GM04503 (cell line): ENCODE data around the gene CD40.
A peak's percentile ranks its signal among the peaks of the same experiment; 100 is the strongest.
"Not testable (repeated sequence)": the region's sequence is repeated elsewhere in the genome, so short reads cannot be mapped to it uniquely, and the experiment has no call there.

Experiments used
- DNase-seq: peaks from one replicate; pipeline ENCODE4 v3.0.0-alpha.2; 2012; ENCODE audit warnings: low read depth

CD40 gene

GRCh38 chr20:46117704-46118467 lies at the start of gene CD40:
CD40 (plus strand) TSS chr20:46118314; CDS start chr20:46118344, 30 bp downstream.
- peak; percentile 29 for DNase-seq

- DNase-seq, result peak; percentile 53
Measured at GRCh38 chr20:46070215-46070900, 47.8 kb upstream of the CD40 start.

- no peak for DNase-seq
Measured at GRCh38 chr20:46071573-46071972, 46.5 kb upstream of the CD40 start.

GRCh38 chr20:46073024-46073423 lies 45.1 kb upstream of the CD40 start:
- no peak for DNase-seq

- no peak for DNase-seq
Measured at GRCh38 chr20:46073443-46073842, 44.7 kb upstream of the CD40 start.

GRCh38 chr20:46074006-46074405 lies 44.1 kb upstream of the CD40 start:
- DNase-seq, result no peak

GRCh38 chr20:46076806-46077205 lies 41.3 kb upstream of the CD40 start:
- DNase-seq, result no peak

- DNase-seq, result no peak
Measured at GRCh38 chr20:46077642-46078305, 40.3 kb upstream of the CD40 start.

- DNase-seq, result no peak
Measured at GRCh38 chr20:46078954-46079353, 39.2 kb upstream of the CD40 start.

GRCh38 chr20:46081074-46081473 lies 37.0 kb upstream of the CD40 start:
- DNase-seq, result no peak

- DNase-seq, result no peak
Measured at GRCh38 chr20:46083101-46083500, 35.0 kb upstream of the CD40 start.

- no peak for DNase-seq
Measured at GRCh38 chr20:46083531-46084061, 34.5 kb upstream of the CD40 start.

GRCh38 chr20:46084805-46085178 lies 33.3 kb upstream of the CD40 start:
- DNase-seq, result no peak

- no peak for DNase-seq
Measured at GRCh38 chr20:46085179-46085851, 32.8 kb upstream of the CD40 start.

GRCh38 chr20:46087161-46087560 lies 31.0 kb upstream of the CD40 start:
- DNase-seq, result no peak

GRCh38 chr20:46088409-46089166 lies 29.5 kb upstream of the CD40 start:
- DNase-seq, result no peak

GRCh38 chr20:46089167-46089416 lies 29.0 kb upstream of the CD40 start:
- DNase-seq, result no peak

GRCh38 chr20:46089417-46090388 lies 28.4 kb upstream of the CD40 start, which contains the start of gene NCOA5:
NCOA5 (minus strand) TSS chr20:46089962; CDS start chr20:46079424, 10,538 bp downstream.
- peak; percentile 63 for DNase-seq

GRCh38 chr20:46091622-46092535 lies 26.2 kb upstream of the CD40 start:
- not testable (repeated sequence) for DNase-seq
